K562 (cell line): Measurements from ENCODE around the gene PRKAG2. TPM values are rescaled to one million over a fixed set of nuclear protein-coding genes. Genes with fewer than 3 reads are reported as not detected.

Experiments used
- ATAC-seq: fragments of 200-7000 bp; cut with Tn5 transposase; 3 replicates; pipeline ENCODE4 v1.9.1; 2020; ENCODE audit warnings: moderate library complexity
- BruUV-seq: library from RNA; stranded (reverse); fragments of 400-500 nt; replicated peaks from 2 replicates; lab custom pipeline; 2021; lab: Mats Ljungman, UMichigan
- CTCF ChIA-PET: fragments of 300-600 bp; formaldehyde crosslinking; extraction: SDS; loops from one replicate; lab custom pipeline; 2021; ENCODE audit warnings: low intra/inter-chr PET ratio; lab: Yijun Ruan, JAX
- POLR2A ChIA-PET: fragments of 300-600, 350-650 bp; sonication (Branson Sonifier 250); formaldehyde crosslinking; extraction: SDS; loops from one replicate; lab custom pipeline; 2021; ENCODE audit warnings: antibody characterized with exemption, inconsistent platforms; lab: Yijun Ruan, JAX
- DNase-seq, 4 experiments: peaks; one replicate each; pipeline versions ENCODE4 v3.0.0 to v3.0.0-alpha.2; 2011 to 2018; ENCODE audit warnings: low spot score in 3 of 4, mixed read lengths in 3 of 4; ENCODE audit errors: extremely low read depth in 1 of 4
- FAIRE-seq: peaks from 2 replicates; lab custom pipeline; 2011; peaks lifted over from hg19 to GRCh38; lab: Jason Lieb, UNC
- H2AFZ ChIP-seq: 2 replicates; pipeline ENCODE4 v1.6.0; 2011; ENCODE audit warnings: low read depth, low read length, control low read depth, inconsistent platforms
- H3K27ac ChIP-seq: fragments of 200-600 bp; 3 replicates; pipeline ENCODE4 v1.8.0; 2011; ENCODE audit warnings: low read depth, mild to moderate bottlenecking, control low read depth, inconsistent platforms, low read length, moderate library complexity, mixed read lengths; ENCODE audit errors: extremely low read depth
- H3K27me3 ChIP-seq, 2 experiments: fragments of 300-600 bp in 1 of 2; 2 replicates in 1 of 2; 3 replicates in 1 of 2; pipeline versions ENCODE4 v1.6.0 to v1.8.0; 2011; ENCODE audit warnings: inconsistent platforms in 2 of 2, low read length in 2 of 2, mild to moderate bottlenecking in 1 of 2, mixed read lengths in 1 of 2, moderate library complexity in 1 of 2; ENCODE audit not compliant: control insufficient read depth in 2 of 2, insufficient read depth in 2 of 2
- H3K36me3 ChIP-seq: fragments of 300-600 bp; 3 replicates; pipeline ENCODE4 v1.8.0; 2011; ENCODE audit warnings: mild to moderate bottlenecking, low read length, inconsistent platforms; ENCODE audit not compliant: control insufficient read depth, insufficient read depth
- H3K4me1 ChIP-seq, 2 experiments: fragments of 200-600 bp in 1 of 2; replicated peaks in 1 of 2; 2 replicates in 1 of 2; 3 replicates in 1 of 2; pipeline versions ENCODE4 v1.5.1 to v1.8.0; 2011; ENCODE audit warnings: inconsistent platforms in 2 of 2, low read length in 2 of 2, mild to moderate bottlenecking in 1 of 2, mixed read lengths in 1 of 2, moderate library complexity in 1 of 2; ENCODE audit not compliant: control insufficient read depth in 2 of 2, insufficient read depth in 2 of 2
- H3K4me2 ChIP-seq: 2 replicates; pipeline ENCODE4 v1.6.1; 2011; ENCODE audit warnings: low read length, control low read depth, inconsistent platforms, mixed read lengths; ENCODE audit not compliant: insufficient read depth
- H3K4me3 ChIP-seq: fragments of 200-600 bp; sonication (generic), shearing (Covaris generic); 2 replicates; pipeline ENCODE4 v1.5.1; 2016; ENCODE audit warnings: control low read depth, inconsistent platforms
- H3K79me2 ChIP-seq: fragments of 200-600 bp; 3 replicates; pipeline ENCODE4 v1.8.0; 2011; ENCODE audit warnings: low read length, inconsistent platforms; ENCODE audit not compliant: control insufficient read depth, insufficient read depth
- H3K9ac ChIP-seq, 2 experiments: 2 replicates each; pipeline versions ENCODE4 v1.6.0 to v1.6.1; 2011; ENCODE audit warnings: low read depth in 2 of 2, low read length in 2 of 2, control low read depth in 1 of 2, inconsistent platforms in 1 of 2, mild to moderate bottlenecking in 1 of 2, mixed read lengths in 1 of 2; ENCODE audit not compliant: insufficient read depth in 1 of 2
- H3K9me1 ChIP-seq: one replicate; pipeline ENCODE4 v1.6.0; 2011; ENCODE audit warnings: inconsistent platforms, mild to moderate bottlenecking, low read length, moderate library complexity; ENCODE audit not compliant: control insufficient read depth, insufficient read depth
- H3K9me3 ChIP-seq: replicated peaks from 2 replicates; pipeline ENCODE4 v1.5.1; 2011; ENCODE audit warnings: low read depth, low read length, inconsistent platforms; ENCODE audit not compliant: control insufficient read depth, insufficient read depth
- H4K20me1 ChIP-seq: replicated peaks from 2 replicates; pipeline ENCODE4 v1.6.1; 2011; ENCODE audit warnings: low read length, inconsistent platforms, mixed read lengths; ENCODE audit not compliant: control insufficient read depth, insufficient read depth
- ATF7 ChIP-seq: fragments of 450-650 bp; IDR thresholded peaks from 2 replicates; pipeline ENCODE4 v1.7.1; 2014; ENCODE audit warnings: mild to moderate bottlenecking, moderate library complexity
- KDM5B ChIP-seq: fragments of 200-600 bp; sonication (generic); IDR thresholded peaks from 2 replicates; pipeline ENCODE4 v1.6.1; 2012; ENCODE audit warnings: low read depth, mild to moderate bottlenecking, moderate library complexity, low read length, control low read depth, inconsistent platforms; ENCODE audit not compliant: insufficient replicate concordance
- NR2F6 ChIP-seq: fragments of 450-650 bp; formaldehyde crosslinking; IDR thresholded peaks from 2 replicates; pipeline ENCODE4 v1.4.0; 2020; ENCODE audit warnings: mild to moderate bottlenecking
- SRSF3 ChIP-seq: fragments of 200-400 bp; formaldehyde crosslinking; IDR thresholded peaks from 2 replicates; pipeline ENCODE4 v1.6.1; 2016; ENCODE audit warnings: mild to moderate bottlenecking, low read length, moderate library complexity; ENCODE audit not compliant: insufficient read depth
- ZNF197 ChIP-seq: fragments of 200-800 bp; sonication (Bioruptor generic); IDR thresholded peaks from 2 replicates; pipeline ENCODE4 v1.6.1; 2016; ENCODE audit warnings: low read depth, missing genetic modification characterization, missing compliant biosample characterization
- ZNF507 ChIP-seq: conservative IDR thresholded peaks from 2 replicates; pipeline ENCODE4 v1.6.1; 2017; ENCODE audit warnings: missing genetic modification characterization, missing compliant biosample characterization
- WGBS: fragments of 100-300 bp; shearing (Covaris generic); methylation state at CpG from one replicate; pipeline ENCODE4 v1.1.6; 2016; ENCODE audit warnings: low coverage, mixed read lengths; ENCODE audit not compliant: insufficient coverage; ENCODE audit errors: missing lambda C conversion rate; 5-methylcytosine and 5-hydroxymethylcytosine counted together
- in situ Hi-C: fragments of 300-500 bp; cut with MboI; formaldehyde crosslinking; loops from 4 replicates; pipeline ENCODE4 v1.15.0; 2018; ENCODE audit warnings: inconsistent platforms, mixed read lengths
- intact Hi-C: fragments of 100-400 bp; cut with micrococcal nuclease; formaldehyde crosslinking; loops from 2 replicates; pipeline ENCODE4 v1.14.2; 2022
- polyA plus RNA-seq, 8 experiments: library from polyadenylated mRNA; depleted of rRNA in 4 of 8; stranded (reverse) in 5 of 8; unstranded in 3 of 8; fragments of >200 nt; fragmentation: Nextera tagmentation in 2 of 8; fragmentation: Illumina TruSeq in 1 of 8; extraction: Ambion mirVana in 2 of 8; extraction: Trizol in 1 of 8; gene quantifications; 2 replicates each; pipeline versions ENCODE4 v1.2.1 to v1.2.3, GENCODE V29; 2011 to 2014; ENCODE audit warnings: inconsistent platforms in 1 of 8, missing spikeins in 1 of 8
- total RNA-seq, 7 experiments: library from RNA; depleted of rRNA in 6 of 7; stranded (reverse); fragments of >200 nt in 6 of 7; fragmentation: Illumina TruSeq in 2 of 7; extraction: Trizol in 2 of 7; gene quantifications; 2 replicates each; pipeline versions ENCODE4 v1.2.1 to v1.2.3, GENCODE V29; 2011 to 2021; ENCODE audit warnings: low replicate concordance in 1 of 7
- TF ChIP-seq, protein P1 (sequence below): sonication (generic); formaldehyde crosslinking; IDR thresholded peaks from 2 replicates; pipeline ENCODE4 v1.5.0; 2020; ENCODE audit warnings: missing genetic modification reagents

PRKAG2 gene
- total and polyA plus RNA-seq, 9 of the 15 experiments (the other 6 are each of a cell fraction or from before 2014, with no cell fraction given) = 0.99 to 5.6 (median 3.3) TPM

GRCh38 chr7:151700586-151701165, 176.2 kb downstream of the PRKAG2 start:
- POLR2A ChIA-PET = interaction anchor here (0.7 kb wide), 1 partner anchor 15 kb away, joined by 4 read pairs; no protein-coding TSS in a partner anchor
- DNase-seq (no peak), FAIRE-seq (no peak), ATAC-seq (no peak)
- TF ChIP-seq ATF7 (no peak), ZNF197 (no peak), NR2F6 (CRISPR knock-in tag) (no peak), ZNF507 (tag) (no peak), SRSF3 (no peak), KDM5B (no peak)
- TF ChIP-seq, protein P1, sequence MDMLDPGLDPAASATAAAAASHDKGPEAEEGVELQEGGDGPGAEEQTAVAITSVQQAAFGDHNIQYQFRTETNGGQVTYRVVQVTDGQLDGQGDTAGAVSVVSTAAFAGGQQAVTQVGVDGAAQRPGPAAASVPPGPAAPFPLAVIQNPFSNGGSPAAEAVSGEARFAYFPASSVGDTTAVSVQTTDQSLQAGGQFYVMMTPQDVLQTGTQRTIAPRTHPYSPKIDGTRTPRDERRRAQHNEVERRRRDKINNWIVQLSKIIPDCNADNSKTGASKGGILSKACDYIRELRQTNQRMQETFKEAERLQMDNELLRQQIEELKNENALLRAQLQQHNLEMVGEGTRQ (CRISPR knock-in tag) = no peak
- Histone ChIP-seq H3K9me3 (no peaks in the 10 kb centered on the region), H3K36me3 (no peaks in the 10 kb centered on the region), H3K4me1 (no peaks in the 10 kb centered on the region; a peak in 1 of 5 replicates), H3K27ac (no peak overlapping the region), H3K4me2 (no peak overlapping the region), H4K20me1 (peaks cover 3% of the 10 kb centered on the region; the same call in 1 of the 2 replicates), H3K27me3 (peaks cover 54 to 92% of the 10 kb centered on the region in 2 experiments), H3K9ac (no peak overlapping the region; a peak in 1 of 4 replicates), H3K9me1 (no peaks in the 10 kb centered on the region), H3K79me2 (no peaks in the 10 kb centered on the region), H2AFZ (no peak overlapping the region), H3K4me3 (no peak overlapping the region)
- intact Hi-C loops = no loop called here
- CTCF ChIA-PET = no interaction called here
- in situ Hi-C loops = no loop called here
- under 1% methylated on average over 13 of the region's 13 CpGs for WGBS
- BruUV-seq = no TSS peak
